WTC11 (cell line): Measurements from ENCODE around the gene FSTL1. TPM values are rescaled to one million over a fixed set of nuclear protein-coding genes. Genes with fewer than 3 reads are reported as not detected.

Source experiments
- ATAC-seq: fragments of 200-7000 bp; cut with Tn5 transposase; 2 replicates; pipeline ENCODE4 v1.10.0; 2021; ENCODE audit warnings: mild to moderate bottlenecking, moderate library complexity
- CTCF ChIA-PET: fragments of 300-600 bp; sonication (Branson Sonifier 250); formaldehyde crosslinking; loops from one replicate; lab custom pipeline; 2021; ENCODE audit warnings: antibody characterized with exemption; lab: Charles Lee
- POLR2A ChIA-PET: fragments of 350-600 bp; sonication (Branson Sonifier 250); formaldehyde crosslinking; loops from one replicate; lab custom pipeline; 2021; ENCODE audit warnings: antibody characterized with exemption; lab: Charles Lee
- DNase-seq: peaks from one replicate; pipeline ENCODE4 v3.0.0; 2021; ENCODE audit warnings: low spot score
- H3K27ac Mint-ChIP-seq: 2 replicates; pipeline ENCODE4 v1.8.0; 2021; ENCODE audit warnings: mixed read lengths
- H3K27me3 Mint-ChIP-seq: 2 replicates; pipeline ENCODE4 v1.8.0; 2021; ENCODE audit warnings: low read depth, mild to moderate bottlenecking, moderate library complexity, mixed read lengths
- H3K36me3 Mint-ChIP-seq: 2 replicates; pipeline ENCODE4 v1.8.0; 2021; ENCODE audit warnings: mixed read lengths
- H3K4me1 Mint-ChIP-seq: 2 replicates; pipeline ENCODE4 v1.8.0; 2022; ENCODE audit warnings: mixed read lengths
- H3K4me3 Mint-ChIP-seq: 2 replicates; pipeline ENCODE4 v1.8.0; 2021; ENCODE audit warnings: mild to moderate bottlenecking, moderate library complexity, mixed read lengths
- H3K9me3 Mint-ChIP-seq: 2 replicates; pipeline ENCODE4 v1.8.0; 2021; ENCODE audit warnings: mixed read lengths
- AR ChIP-seq: fragments of 250-450 bp; sonication (Bioruptor Pico); IDR thresholded peaks from 2 replicates; pipeline ENCODE4 v1.9.0; 2021; ENCODE audit warnings: mild to moderate bottlenecking
- CTCF ChIP-seq: fragments of 200-600 bp; IDR thresholded peaks from 2 replicates; pipeline ENCODE4 v1.8.0; 2022; ENCODE audit warnings: antibody characterized with exemption
- ESRRA ChIP-seq: sonication (generic); formaldehyde crosslinking; IDR thresholded peaks from 2 replicates; pipeline ENCODE4 v1.8.1; 2022; ENCODE audit warnings: mild to moderate bottlenecking, missing genetic modification reagents, borderline replicate concordance
- IRF2 ChIP-seq: sonication (generic); formaldehyde crosslinking; IDR thresholded peaks from 2 replicates; pipeline ENCODE4 v1.8.0; 2022; ENCODE audit warnings: low read depth, missing genetic modification reagents, borderline replicate concordance
- NFYB ChIP-seq: sonication (generic); formaldehyde crosslinking; conservative IDR thresholded peaks from 2 replicates; pipeline ENCODE4 v1.8.0; 2022; ENCODE audit warnings: low read depth, missing genetic modification reagents
- RELA ChIP-seq: sonication (generic); formaldehyde crosslinking; IDR thresholded peaks from 2 replicates; pipeline ENCODE4 v1.8.1; 2022; ENCODE audit warnings: missing genetic modification reagents, mild to moderate bottlenecking, borderline replicate concordance
- TCF7 ChIP-seq: sonication (generic); formaldehyde crosslinking; IDR thresholded peaks from 2 replicates; pipeline ENCODE4 v1.8.0; 2022; ENCODE audit warnings: mild to moderate bottlenecking, low read depth, missing genetic modification reagents, moderate library complexity
- TEAD4 ChIP-seq: sonication (generic); formaldehyde crosslinking; IDR thresholded peaks from 2 replicates; pipeline ENCODE4 v1.8.0; 2022; ENCODE audit warnings: mild to moderate bottlenecking, missing genetic modification reagents
- ZNF232 ChIP-seq: sonication (generic); formaldehyde crosslinking; IDR thresholded peaks from 2 replicates; pipeline ENCODE4 v1.8.0; 2022; ENCODE audit warnings: mild to moderate bottlenecking, missing genetic modification reagents
- ZNF423 ChIP-seq: fragments of 250-450 bp; sonication (Bioruptor Pico); IDR thresholded peaks from 2 replicates; pipeline ENCODE4 v2.1.2; 2022; ENCODE audit warnings: mild to moderate bottlenecking, moderate library complexity
- total RNA-seq: library from RNA; stranded (reverse); gene quantifications from 3 replicates; pipeline ENCODE4 v1.2.3, GENCODE V29; 2021
- TF ChIP-seq, protein P1 (sequence below): fragments of 250-450 bp; sonication (Bioruptor Pico); IDR thresholded peaks from 2 replicates; pipeline ENCODE4 v1.8.0; 2021; ENCODE audit warnings: mild to moderate bottlenecking
- TF ChIP-seq, protein P2 (sequence below): sonication (generic); formaldehyde crosslinking; IDR thresholded peaks from 2 replicates; pipeline ENCODE4 v1.8.1; 2022; ENCODE audit warnings: mild to moderate bottlenecking, moderate library complexity, missing genetic modification reagents
- TF ChIP-seq, protein P3 (sequence below): sonication (generic); formaldehyde crosslinking; IDR thresholded peaks from 2 replicates; pipeline ENCODE4 v1.8.1; 2022; ENCODE audit warnings: mild to moderate bottlenecking, missing genetic modification reagents, moderate library complexity, borderline replicate concordance
- TF ChIP-seq, protein P4 (sequence below): sonication (generic); formaldehyde crosslinking; IDR thresholded peaks from 2 replicates; pipeline ENCODE4 v1.8.0; 2023; ENCODE audit warnings: missing genetic modification reagents, mild to moderate bottlenecking, borderline replicate concordance

Gene FSTL1
- total RNA-seq, 1 experiment from 2014 or later = 271 TPM

DNA sequence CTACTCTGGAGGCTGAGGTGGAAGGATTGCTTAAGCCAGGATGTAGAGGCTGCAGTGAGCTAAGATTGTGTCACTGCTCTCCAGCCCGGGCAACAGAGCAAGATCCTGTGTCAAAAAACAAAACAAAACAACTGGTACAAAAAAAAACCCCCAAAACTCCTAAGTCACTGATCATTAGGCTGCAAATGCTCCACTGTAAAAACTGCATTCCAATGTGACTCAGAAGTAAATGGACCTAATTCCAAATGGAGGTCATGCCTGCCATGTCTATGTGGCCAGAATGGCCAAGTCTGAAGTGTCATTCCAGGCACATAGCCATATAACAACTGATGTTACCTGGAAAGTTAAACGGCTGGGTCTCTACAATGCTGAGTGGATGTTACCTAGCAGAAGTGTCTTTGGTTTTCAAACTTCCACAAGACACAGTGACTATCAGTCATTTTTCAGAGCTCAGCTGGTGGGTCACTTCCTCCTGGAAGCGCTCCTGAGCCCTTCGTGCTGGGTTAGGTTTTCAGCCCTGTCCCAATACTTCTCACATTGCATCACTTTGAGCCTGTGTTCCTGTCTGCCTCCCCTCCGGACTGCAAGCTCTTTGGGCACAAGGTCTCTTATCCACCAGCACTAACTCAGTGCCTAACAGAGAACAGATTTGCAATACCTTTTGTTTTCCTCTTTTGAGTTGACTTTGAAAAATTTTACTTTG is 10.6 kb downstream of the FSTL1 start:
- no peak for ATAC-seq
- CTCF ChIA-PET = interaction anchor here (1.1 kb wide), 1 partner anchor 23 kb away, joined by 4 read pairs; no protein-coding TSS in a partner anchor

GRCh38 chr3:120438665-120439370 is 12.0 kb downstream of the FSTL1 start:
- no peaks in the 10 kb centered on the region for H3K27me3 Mint-ChIP-seq
- no peak overlapping the region for H3K4me3 Mint-ChIP-seq
- ChIA-PET POLR2A (no interaction called here), CTCF (interaction anchor here (1.0 kb wide), 1 partner anchor 21 kb away, joined by 4 read pairs; no protein-coding TSS in a partner anchor)
- peak overlapping the region; percentile 70 for H3K27ac Mint-ChIP-seq
- no peaks in the 10 kb centered on the region for H3K9me3 Mint-ChIP-seq
- ATAC-seq (no peak), DNase-seq (no peak)
- peaks cover 49% of the 10 kb centered on the region for H3K4me1 Mint-ChIP-seq
- peaks cover 39% of the 10 kb centered on the region for H3K36me3 Mint-ChIP-seq
- TF ChIP-seq AR (CRISPR knock-in tag) (no peak), ZNF423 (CRISPR knock-in tag) (no peak), RELA (CRISPR knock-in tag) (no peak)
- TF ChIP-seq, protein P1, sequence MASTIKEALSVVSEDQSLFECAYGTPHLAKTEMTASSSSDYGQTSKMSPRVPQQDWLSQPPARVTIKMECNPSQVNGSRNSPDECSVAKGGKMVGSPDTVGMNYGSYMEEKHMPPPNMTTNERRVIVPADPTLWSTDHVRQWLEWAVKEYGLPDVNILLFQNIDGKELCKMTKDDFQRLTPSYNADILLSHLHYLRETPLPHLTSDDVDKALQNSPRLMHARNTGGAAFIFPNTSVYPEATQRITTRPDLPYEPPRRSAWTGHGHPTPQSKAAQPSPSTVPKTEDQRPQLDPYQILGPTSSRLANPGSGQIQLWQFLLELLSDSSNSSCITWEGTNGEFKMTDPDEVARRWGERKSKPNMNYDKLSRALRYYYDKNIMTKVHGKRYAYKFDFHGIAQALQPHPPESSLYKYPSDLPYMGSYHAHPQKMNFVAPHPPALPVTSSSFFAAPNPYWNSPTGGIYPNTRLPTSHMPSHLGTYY (CRISPR knock-in tag) = no peak
- TF ChIP-seq, protein P2, sequence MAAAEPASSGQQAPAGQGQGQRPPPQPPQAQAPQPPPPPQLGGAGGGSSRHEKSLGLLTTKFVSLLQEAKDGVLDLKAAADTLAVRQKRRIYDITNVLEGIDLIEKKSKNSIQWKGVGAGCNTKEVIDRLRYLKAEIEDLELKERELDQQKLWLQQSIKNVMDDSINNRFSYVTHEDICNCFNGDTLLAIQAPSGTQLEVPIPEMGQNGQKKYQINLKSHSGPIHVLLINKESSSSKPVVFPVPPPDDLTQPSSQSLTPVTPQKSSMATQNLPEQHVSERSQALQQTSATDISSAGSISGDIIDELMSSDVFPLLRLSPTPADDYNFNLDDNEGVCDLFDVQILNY (CRISPR knock-in tag) = no peak

More for the DNA sequence above, 10.6 kb downstream of the FSTL1 start:
- Mint-ChIP-seq H3K27ac (peak overlapping the region; percentile 62; the same call in 1 of the 2 replicates), H3K27me3 (no peaks in the 10 kb centered on the region), H3K4me3 (no peak overlapping the region), H3K36me3 (peaks cover 32% of the 10 kb centered on the region), H3K9me3 (no peaks in the 10 kb centered on the region), H3K4me1 (peaks cover 49% of the 10 kb centered on the region)
- DNase-seq = no peak
- POLR2A ChIA-PET = no interaction called here
- no peak for TF ChIP-seq CTCF
- TF ChIP-seq, protein P3, sequence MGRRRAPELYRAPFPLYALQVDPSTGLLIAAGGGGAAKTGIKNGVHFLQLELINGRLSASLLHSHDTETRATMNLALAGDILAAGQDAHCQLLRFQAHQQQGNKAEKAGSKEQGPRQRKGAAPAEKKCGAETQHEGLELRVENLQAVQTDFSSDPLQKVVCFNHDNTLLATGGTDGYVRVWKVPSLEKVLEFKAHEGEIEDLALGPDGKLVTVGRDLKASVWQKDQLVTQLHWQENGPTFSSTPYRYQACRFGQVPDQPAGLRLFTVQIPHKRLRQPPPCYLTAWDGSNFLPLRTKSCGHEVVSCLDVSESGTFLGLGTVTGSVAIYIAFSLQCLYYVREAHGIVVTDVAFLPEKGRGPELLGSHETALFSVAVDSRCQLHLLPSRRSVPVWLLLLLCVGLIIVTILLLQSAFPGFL = no peak

DNA sequence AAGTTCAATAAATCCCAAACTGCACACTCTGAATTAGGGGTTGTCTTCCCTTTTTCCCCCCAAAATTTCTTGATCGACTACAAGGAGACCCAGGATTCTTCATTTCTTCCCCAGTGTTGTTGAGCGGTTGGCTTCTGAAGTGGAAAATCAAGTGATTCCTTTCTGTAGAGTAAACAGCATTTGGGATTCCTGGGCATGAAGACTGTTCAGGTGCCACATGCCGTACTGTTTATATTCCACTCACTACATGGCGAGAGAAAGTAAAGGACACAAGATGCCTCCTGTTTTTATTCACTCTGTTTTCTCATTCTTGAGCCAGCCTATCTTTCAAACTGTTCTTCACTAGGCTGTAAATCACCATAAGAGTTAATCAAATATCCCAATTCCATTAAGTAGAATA is 12.6 kb downstream of the FSTL1 start:
- H3K27ac Mint-ChIP-seq = peak overlapping the region; percentile 2

More for the DNA sequence above, 12.6 kb downstream of the FSTL1 start:
- H3K9me3 Mint-ChIP-seq = no peaks in the 10 kb centered on the region
- H3K27me3 Mint-ChIP-seq = no peaks in the 10 kb centered on the region
- H3K36me3 Mint-ChIP-seq = peaks cover 44% of the 10 kb centered on the region
- CTCF ChIA-PET = interaction anchor here (1.0 to 2.9 kb wide), 2 partner anchors 21 kb away, joined by 4 to 15 read pairs; no protein-coding TSS in a partner anchor
- ATAC-seq = no peak
- peaks cover 49% of the 10 kb centered on the region for H3K4me1 Mint-ChIP-seq
- TF ChIP-seq ESRRA (CRISPR knock-in tag) (no peak), TEAD4 (CRISPR knock-in tag) (no peak), NFYB (CRISPR knock-in tag) (no peak), TCF7 (CRISPR knock-in tag) (no peak), IRF2 (CRISPR knock-in tag) (no peak), ZNF232 (no peak)
- TF ChIP-seq, protein P4, sequence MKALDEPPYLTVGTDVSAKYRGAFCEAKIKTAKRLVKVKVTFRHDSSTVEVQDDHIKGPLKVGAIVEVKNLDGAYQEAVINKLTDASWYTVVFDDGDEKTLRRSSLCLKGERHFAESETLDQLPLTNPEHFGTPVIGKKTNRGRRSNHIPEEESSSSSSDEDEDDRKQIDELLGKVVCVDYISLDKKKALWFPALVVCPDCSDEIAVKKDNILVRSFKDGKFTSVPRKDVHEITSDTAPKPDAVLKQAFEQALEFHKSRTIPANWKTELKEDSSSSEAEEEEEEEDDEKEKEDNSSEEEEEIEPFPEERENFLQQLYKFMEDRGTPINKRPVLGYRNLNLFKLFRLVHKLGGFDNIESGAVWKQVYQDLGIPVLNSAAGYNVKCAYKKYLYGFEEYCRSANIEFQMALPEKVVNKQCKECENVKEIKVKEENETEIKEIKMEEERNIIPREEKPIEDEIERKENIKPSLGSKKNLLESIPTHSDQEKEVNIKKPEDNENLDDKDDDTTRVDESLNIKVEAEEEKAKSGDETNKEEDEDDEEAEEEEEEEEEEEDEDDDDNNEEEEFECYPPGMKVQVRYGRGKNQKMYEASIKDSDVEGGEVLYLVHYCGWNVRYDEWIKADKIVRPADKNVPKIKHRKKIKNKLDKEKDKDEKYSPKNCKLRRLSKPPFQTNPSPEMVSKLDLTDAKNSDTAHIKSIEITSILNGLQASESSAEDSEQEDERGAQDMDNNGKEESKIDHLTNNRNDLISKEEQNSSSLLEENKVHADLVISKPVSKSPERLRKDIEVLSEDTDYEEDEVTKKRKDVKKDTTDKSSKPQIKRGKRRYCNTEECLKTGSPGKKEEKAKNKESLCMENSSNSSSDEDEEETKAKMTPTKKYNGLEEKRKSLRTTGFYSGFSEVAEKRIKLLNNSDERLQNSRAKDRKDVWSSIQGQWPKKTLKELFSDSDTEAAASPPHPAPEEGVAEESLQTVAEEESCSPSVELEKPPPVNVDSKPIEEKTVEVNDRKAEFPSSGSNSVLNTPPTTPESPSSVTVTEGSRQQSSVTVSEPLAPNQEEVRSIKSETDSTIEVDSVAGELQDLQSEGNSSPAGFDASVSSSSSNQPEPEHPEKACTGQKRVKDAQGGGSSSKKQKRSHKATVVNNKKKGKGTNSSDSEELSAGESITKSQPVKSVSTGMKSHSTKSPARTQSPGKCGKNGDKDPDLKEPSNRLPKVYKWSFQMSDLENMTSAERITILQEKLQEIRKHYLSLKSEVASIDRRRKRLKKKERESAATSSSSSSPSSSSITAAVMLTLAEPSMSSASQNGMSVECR (CRISPR knock-in tag) = no peak
- TF ChIP-seq, protein P3 = no peak
- TF ChIP-seq, all 79 proteins: peak for 0
- POLR2A ChIA-PET = no interaction called here
- DNase-seq = no peak
- H3K4me3 Mint-ChIP-seq = no peak overlapping the region
